VCaP (cell line): ENCODE measurements around the gene CYB5D1.

ENCODE experiments used
- H3K27ac ChIP-seq: fragments of 450-650 bp; 2 replicates; pipeline ENCODE4 v1.5.1; 2017
- CTCF ChIP-seq: fragments of 450-650 bp; conservative IDR thresholded peaks from 2 replicates; pipeline ENCODE4 v1.5.1; 2017; ENCODE audit warnings: mild to moderate bottlenecking, moderate library complexity

The CYB5D1 gene

GRCh38 chr17:7856011-7856810 lies 1.6 kb upstream of the CYB5D1 start:
- TF ChIP-seq CTCF: no peak
- H3K27ac ChIP-seq: peak overlapping the region; percentile 91

GRCh38 chr17:7856811-7857712 lies 741 bp upstream of the CYB5D1 start, which contains the start of gene NAA38:
NAA38 (minus strand) TSS chr17:7857559; CDS start chr17:7857463, 96 bp downstream.
- peak within 1 kb of the TSS; percentile 91 for H3K27ac ChIP-seq

GRCh38 chr17:7858522-7858810 lies 663 bp downstream of the CYB5D1 start:
- peak overlapping the region; percentile 91 for H3K27ac ChIP-seq
- TF ChIP-seq CTCF: peak; percentile 25; the same call in 1 of the 2 replicates

More at GRCh38 chr17:7856811-7857712, 741 bp upstream of the CYB5D1 start, which contains the start of gene NAA38:
- peak; percentile 50 for TF ChIP-seq CTCF

DNA sequence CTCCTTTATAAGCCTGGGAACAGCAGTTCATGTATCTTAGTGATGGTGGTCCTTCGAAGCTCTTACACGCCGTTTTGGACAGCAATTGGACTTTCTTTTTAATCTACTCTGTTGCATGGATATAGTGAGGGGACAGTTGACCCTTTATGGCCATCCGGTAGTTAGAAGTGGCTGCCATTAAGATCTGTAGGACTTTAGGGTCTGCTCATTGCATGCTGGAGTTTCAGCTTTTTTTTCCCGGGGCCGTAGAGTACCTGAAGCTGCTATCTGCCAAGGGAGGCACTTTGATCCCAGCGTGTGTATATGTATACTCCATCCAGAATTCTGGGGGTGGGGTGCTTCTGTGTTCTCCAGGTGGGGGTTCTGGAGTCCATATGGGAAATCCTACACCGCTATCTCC lies 1.2 kb downstream of the CYB5D1 start:
- TF ChIP-seq CTCF: no peak
- H3K27ac ChIP-seq: peak overlapping the region; percentile 91

- peak; percentile 75 for TF ChIP-seq CTCF
- peak overlapping the region; percentile 64 for H3K27ac ChIP-seq
Measured at GRCh38 chr17:7862692-7863437, 5.1 kb downstream of the CYB5D1 start.

GRCh38 chr17:7864384-7864783 lies 6.6 kb downstream of the CYB5D1 start:
- H3K27ac ChIP-seq: 0 out of 2 replicates have a peak overlapping the region, but pooled peaks have one; percentile 64

DNA sequence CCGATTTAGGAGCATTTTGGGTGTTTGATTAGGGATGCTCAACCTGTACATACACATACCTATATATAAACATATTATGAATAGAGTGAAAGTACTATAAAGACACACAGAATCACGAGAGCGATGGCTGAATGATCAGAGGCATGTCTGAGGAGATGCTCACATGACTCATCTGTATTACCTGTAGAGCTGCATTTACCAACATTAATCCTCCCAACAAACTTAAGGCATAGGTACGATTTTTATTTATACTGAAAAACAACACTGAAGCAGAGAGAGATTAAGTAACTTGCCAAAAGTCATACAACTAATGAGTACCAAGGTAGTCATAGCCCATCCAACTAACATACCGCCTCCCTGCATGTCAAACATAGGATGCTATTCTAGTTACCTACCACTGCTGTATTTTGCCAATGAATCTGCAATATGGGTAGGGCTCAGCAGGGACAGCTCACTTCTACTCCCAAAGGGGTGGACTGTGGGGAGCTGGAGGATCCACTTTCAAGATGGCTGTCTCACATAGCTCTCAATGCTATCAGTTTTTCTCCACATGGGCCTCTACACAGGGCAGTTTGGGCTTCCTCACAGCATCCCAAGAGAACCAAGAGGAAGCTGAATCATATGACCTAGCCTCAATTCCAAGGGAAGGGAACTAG lies 7.3 kb downstream of the CYB5D1 start:
- no peak overlapping the region for H3K27ac ChIP-seq
- no peak for TF ChIP-seq CTCF
